ENCODE results near the gene ZFPL1. TPM values are rescaled to one million over a fixed set of nuclear protein-coding genes. Genes with fewer than 3 reads are reported as not detected.

ZFPL1 gene
- total RNA-seq, 1 experiment from 2014 or later: 50.8 TPM

DNA sequence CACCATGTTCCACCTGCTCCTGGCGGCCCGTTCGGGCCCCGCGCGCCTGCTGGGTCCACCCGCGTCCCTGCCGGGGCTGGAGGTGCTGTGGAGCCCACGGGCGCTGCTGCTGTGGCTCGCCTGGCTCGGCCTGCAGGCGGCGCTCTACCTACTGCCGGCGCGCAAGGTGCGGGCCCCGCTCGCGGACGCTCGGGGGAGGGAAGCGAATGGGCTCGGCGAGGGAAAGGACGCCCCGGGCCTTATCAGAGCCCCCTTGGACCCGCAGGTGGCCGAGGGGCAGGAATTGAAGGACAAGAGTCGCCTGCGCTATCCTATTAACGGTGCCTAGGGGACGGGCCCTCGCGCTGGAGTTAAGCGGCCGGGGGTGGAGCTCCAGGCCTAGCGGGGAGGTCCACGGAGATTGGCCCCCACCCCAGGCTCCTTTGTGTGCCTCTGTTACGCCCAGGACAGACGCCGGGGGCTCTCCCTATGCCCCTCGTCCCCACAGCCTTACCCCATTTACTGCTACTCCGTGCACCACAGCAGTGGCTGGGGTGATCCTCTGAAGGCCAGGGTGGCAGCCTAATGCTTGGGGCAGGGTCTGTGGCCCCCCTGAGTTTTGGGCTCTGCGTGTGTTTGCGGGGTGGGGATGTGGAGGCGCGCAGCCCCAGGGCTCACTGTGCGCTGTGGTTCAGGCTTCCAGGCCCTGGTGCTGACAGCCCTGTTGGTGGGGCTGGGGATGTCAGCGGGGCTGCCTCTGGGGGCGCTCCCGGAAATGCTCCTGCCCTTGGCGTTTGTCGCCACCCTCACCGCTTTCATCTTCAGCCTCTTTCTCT lies 28.7 kb downstream of the ZFPL1 start:
- H3K4me1 Mint-ChIP-seq (ENCODE audit: insufficient read depth, unreplicated experiment): peaks cover 13% of the 10 kb centered on the region
- peak; percentile 90 for TF ChIP-seq CTCF (IDR thresholded peaks at IDR 0.05; ENCODE audit: unreplicated experiment)
- H3K27ac Mint-ChIP-seq (ENCODE audit: low read depth, unreplicated experiment): peak overlapping the region; percentile 94
- ChIA-PET CTCF (interaction anchor here (0.6 to 5.1 kb wide), 10 partner anchors 9 to 1815 kb away, joined by 3 to 94 read pairs (median 3); partner anchors contain the start of genes CAPN1, FAU, MRPL49 and VPS51), POLR2A (interaction anchor here (0.6 to 5.8 kb wide), 8 partner anchors 7 to 149 kb away, joined by 3 to 63 read pairs (median 7); partner anchors contain the start of genes CAPN1, FAU, MRPL49 and POLA2)
- intact Hi-C loops (cut with micrococcal nuclease): loop anchor here (10.0 kb wide), 1 partner anchor 198 kb away; the partner anchor contains the start of gene ATG2A
- peaks cover 32% of the 10 kb centered on the region for H3K36me3 Mint-ChIP-seq (ENCODE audit: insufficient read depth, unreplicated experiment)
- no peak for DNase-seq (ENCODE audit: unreplicated experiment)
- no TSS peak for BruUV-seq (replicated peaks)
- no peaks in the 10 kb centered on the region for H3K9me3 Mint-ChIP-seq (ENCODE audit: unreplicated experiment)
- no peaks in the 10 kb centered on the region for H3K27me3 Mint-ChIP-seq (ENCODE audit: insufficient read depth, unreplicated experiment)
- peak overlapping the region; percentile 93 for H3K4me3 Mint-ChIP-seq (ENCODE audit: unreplicated experiment)

DNA sequence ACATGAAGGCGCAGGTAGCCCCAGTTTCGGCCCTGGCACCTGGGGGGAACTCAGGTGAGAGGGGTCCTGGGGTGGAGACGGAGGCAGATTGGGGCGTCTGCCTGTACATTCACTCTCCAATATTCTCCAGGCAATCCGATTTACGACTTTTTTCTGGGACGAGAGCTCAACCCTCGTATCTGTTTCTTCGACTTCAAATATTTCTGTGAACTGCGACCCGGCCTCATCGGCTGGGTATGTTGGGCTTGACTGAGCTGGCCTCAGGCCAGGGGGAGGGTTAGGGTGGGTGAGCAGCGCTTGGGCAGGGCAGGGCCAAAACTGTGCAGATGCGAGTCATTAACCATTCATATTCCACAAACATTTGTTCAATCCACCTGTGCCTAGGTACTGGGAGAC lies 29.3 kb downstream of the ZFPL1 start:
- H3K4me3 Mint-ChIP-seq (ENCODE audit: unreplicated experiment): peak overlapping the region; percentile 93
- DNase-seq (ENCODE audit: unreplicated experiment): no peak
- POLR2A ChIA-PET: interaction anchor here (0.7 to 4.2 kb wide), 2 partner anchors 9 to 23 kb away, joined by 3 to 32 read pairs; partner anchors contain the start of genes FAU and MRPL49

GRCh38 chr11:65113839-65114238 lies 29.8 kb downstream of the ZFPL1 start:
- BruUV-seq (replicated peaks): no TSS peak
- Mint-ChIP-seq H3K27me3 (ENCODE audit: insufficient read depth, unreplicated experiment) (no peaks in the 10 kb centered on the region), H3K36me3 (ENCODE audit: insufficient read depth, unreplicated experiment) (peaks cover 43% of the 10 kb centered on the region), H3K9me3 (ENCODE audit: unreplicated experiment) (no peaks in the 10 kb centered on the region), H3K27ac (ENCODE audit: low read depth, unreplicated experiment) (no peak overlapping the region), H3K4me1 (ENCODE audit: insufficient read depth, unreplicated experiment) (peaks cover 17% of the 10 kb centered on the region), H3K4me3 (ENCODE audit: unreplicated experiment) (peak overlapping the region; percentile 93)
- no peak for DNase-seq (ENCODE audit: unreplicated experiment)
- intact Hi-C loops (cut with micrococcal nuclease): loop anchor here (10.0 kb wide), 1 partner anchor 199 kb away; the partner anchor contains the start of gene ATG2A
- CTCF ChIA-PET: interaction anchor here (0.7 to 5.1 kb wide), 2 partner anchors 16 to 148 kb away, joined by 3 to 94 read pairs; partner anchors contain the start of gene VPS51
- POLR2A ChIA-PET: interaction anchor here (0.7 to 4.2 kb wide), 4 partner anchors 8 to 335 kb away, joined by 3 to 32 read pairs (median 3); partner anchors contain the start of genes FAU, MRPL49 and SF1
- no peak for TF ChIP-seq CTCF (IDR thresholded peaks at IDR 0.05; ENCODE audit: unreplicated experiment)

More for the DNA sequence above, 29.3 kb downstream of the ZFPL1 start:
- Mint-ChIP-seq H3K36me3 (ENCODE audit: insufficient read depth, unreplicated experiment) (peaks cover 38% of the 10 kb centered on the region), H3K27ac (ENCODE audit: low read depth, unreplicated experiment) (no peak overlapping the region), H3K27me3 (ENCODE audit: insufficient read depth, unreplicated experiment) (no peaks in the 10 kb centered on the region), H3K9me3 (ENCODE audit: unreplicated experiment) (no peaks in the 10 kb centered on the region), H3K4me1 (ENCODE audit: insufficient read depth, unreplicated experiment) (peaks cover 17% of the 10 kb centered on the region)
- intact Hi-C loops (cut with micrococcal nuclease): loop anchor here (10.0 kb wide), 1 partner anchor 199 kb away; the partner anchor contains the start of gene ATG2A
- CTCF ChIA-PET: interaction anchor here (0.6 to 5.1 kb wide), 6 partner anchors 8 to 1814 kb away, joined by 3 to 94 read pairs (median 3); partner anchors contain the start of genes CAPN1, FAU, MRPL49 and VPS51
- no peak for TF ChIP-seq CTCF (IDR thresholded peaks at IDR 0.05; ENCODE audit: unreplicated experiment)
- BruUV-seq (replicated peaks): no TSS peak

All from MCF 10A (cell line).